Measurements from ENCODE around the gene DPYSL5.

Gene DPYSL5

DNA sequence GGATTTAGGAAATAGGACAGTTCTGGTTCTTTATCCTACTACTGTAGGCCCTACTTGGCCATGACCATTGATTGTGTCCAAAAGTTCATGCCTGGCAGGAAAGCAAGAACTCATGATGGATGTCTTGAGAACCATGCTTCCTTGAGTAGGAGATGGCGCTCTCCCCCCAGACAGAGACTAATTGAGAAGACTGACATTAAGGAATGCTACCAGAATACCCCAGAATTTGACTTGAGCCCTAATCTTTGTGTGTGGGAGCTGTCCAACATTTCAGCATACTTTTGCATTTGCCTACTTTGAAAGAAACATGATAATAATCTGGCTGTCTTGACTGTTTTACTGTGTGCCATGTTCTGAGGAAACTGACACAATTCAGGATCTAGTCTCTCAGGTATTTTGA lies 145.8 kb downstream of the DPYSL5 start:
- no peak for DNase-seq (ENCODE audit: low read depth, low spot score)

- DNase-seq (ENCODE audit: low read depth, low spot score), result no peak
Measured at GRCh38 chr2:26994983-26995382, 147.1 kb downstream of the DPYSL5 start.

GRCh38 chr2:26997394-26997793 lies 149.5 kb downstream of the DPYSL5 start:
- DNase-seq (ENCODE audit: low read depth, low spot score), result no peak

- no peak for DNase-seq (ENCODE audit: low read depth, low spot score)
Measured at GRCh38 chr2:26998323-26998722, 150.4 kb downstream of the DPYSL5 start.
